A673 (cell line): ENCODE results near the gene ELFN1. TPM values are rescaled to one million over a fixed set of nuclear protein-coding genes. Genes with fewer than 3 reads are reported as not detected.
"Not testable (repeated sequence)": the region's sequence is repeated elsewhere in the genome, so short reads cannot be mapped to it uniquely, and the experiment has no call there.

Experiments
- BruUV-seq: library from RNA; stranded (reverse); fragments of 400-500 nt; replicated peaks from 2 replicates; lab custom pipeline; 2021; lab: Mats Ljungman, UMichigan
- CTCF ChIA-PET: fragments of 300-600 bp; sonication (Branson Sonifier 250); formaldehyde crosslinking; loops from one replicate; lab custom pipeline; 2022; ENCODE audit warnings: antibody characterized with exemption; lab: Charles Lee
- POLR2A ChIA-PET: fragments of 300-600 bp; sonication (Branson Sonifier 250); formaldehyde crosslinking; loops from one replicate; lab custom pipeline; 2022; ENCODE audit warnings: antibody characterized with exemption; ENCODE audit not compliant: low non-redundant PET; lab: Charles Lee
- DNase-seq: peaks from one replicate; pipeline ENCODE4 v3.0.0-alpha.2; 2015; ENCODE audit warnings: low spot score
- H3K27ac ChIP-seq: fragments of 200-600 bp; sonication (generic); 2 replicates; pipeline ENCODE4 v1.5.1; 2016; ENCODE audit warnings: mixed run types, low read depth, mild to moderate bottlenecking, mixed read lengths, antibody characterized with exemption, low read length; ENCODE audit not compliant: poor library complexity, severe bottlenecking
- H3K27me3 ChIP-seq: fragments of 200-600 bp; sonication (generic); replicated peaks from 2 replicates; pipeline ENCODE4 v1.6.1; 2017; ENCODE audit warnings: mixed run types, low read depth, mild to moderate bottlenecking, mixed read lengths, antibody characterized with exemption, low read length; ENCODE audit not compliant: insufficient read depth, poor library complexity
- H3K36me3 ChIP-seq: fragments of 200-600 bp; sonication (generic); 2 replicates; pipeline ENCODE4 v1.6.1; 2016; ENCODE audit warnings: mixed run types, mild to moderate bottlenecking, mixed read lengths, antibody characterized with exemption, low read length; ENCODE audit not compliant: insufficient read depth, poor library complexity, severe bottlenecking
- H3K4me1 ChIP-seq: fragments of 200-600 bp; sonication (generic); 2 replicates; pipeline ENCODE4 v1.6.1; 2017; ENCODE audit warnings: mixed run types, mild to moderate bottlenecking, mixed read lengths, antibody characterized with exemption, low read length; ENCODE audit not compliant: insufficient read depth, poor library complexity, severe bottlenecking
- H3K4me3 ChIP-seq: fragments of 200-600 bp; sonication (generic); 2 replicates; pipeline ENCODE4 v1.5.1; 2016; ENCODE audit warnings: low read depth, mixed run types, mild to moderate bottlenecking, mixed read lengths, low read length; ENCODE audit not compliant: poor library complexity, severe bottlenecking
- H3K9me3 ChIP-seq: fragments of 200-600 bp; sonication (generic); 2 replicates; pipeline ENCODE4 v1.6.1; 2016; ENCODE audit warnings: mixed run types, low read depth, mild to moderate bottlenecking, mixed read lengths, antibody characterized with exemption, low read length; ENCODE audit not compliant: poor library complexity, severe bottlenecking
- CTCF ChIP-seq: fragments of 300-800, 200-600 bp; sonication (generic); conservative IDR thresholded peaks from 2 replicates; pipeline ENCODE4 v1.5.1; 2017; ENCODE audit warnings: low read depth, mild to moderate bottlenecking, antibody characterized with exemption, low read length, moderate library complexity, mixed read lengths
- EZH2 ChIP-seq: fragments of 200-600 bp; sonication (generic); IDR thresholded peaks from 2 replicates; pipeline ENCODE4 v1.6.1; 2017; ENCODE audit warnings: borderline replicate concordance, low read depth, mild to moderate bottlenecking, mixed read lengths, antibody characterized with exemption, low read length; ENCODE audit not compliant: poor library complexity, severe bottlenecking
- intact Hi-C: fragments of 100-400 bp; cut with micrococcal nuclease; formaldehyde crosslinking; loops from one replicate; pipeline ENCODE4 v1.10.0; 2022; ENCODE audit not compliant: unreplicated experiment
- total RNA-seq: library from RNA; stranded (reverse); gene quantifications from 2 replicates; pipeline ENCODE4 v1.2.3, GENCODE V29; 2021

ELFN1 gene
- total RNA-seq, 1 experiment from 2014 or later = not detected

- Histone ChIP-seq H3K27me3 (no peaks in the 10 kb centered on the region), H3K4me3 (no peak overlapping the region), H3K9me3 (no peaks in the 10 kb centered on the region), H3K4me1 (no peaks in the 10 kb centered on the region), H3K36me3 (no peaks in the 10 kb centered on the region), H3K27ac (no peak overlapping the region)
- no TSS peak for BruUV-seq
- no peak for DNase-seq
- CTCF ChIA-PET = no interaction called here
- intact Hi-C loops = no loop called here
- POLR2A ChIA-PET = no interaction called here
- TF ChIP-seq EZH2 (no peak), CTCF (no peak)
These were observed 46.4 kb downstream of the ELFN1 start for GRCh38 chr7:1716263-1717094.

GRCh38 chr7:1717095-1717483 is 47.0 kb downstream of the ELFN1 start:
- no peak for TF ChIP-seq CTCF
- Histone ChIP-seq H3K27me3 (no peaks in the 10 kb centered on the region), H3K36me3 (no peaks in the 10 kb centered on the region), H3K9me3 (no peaks in the 10 kb centered on the region), H3K4me1 (no peaks in the 10 kb centered on the region), H3K27ac (no peak overlapping the region), H3K4me3 (no peak overlapping the region)
- CTCF ChIA-PET = no interaction called here
- intact Hi-C loops = no loop called here
- no TSS peak for BruUV-seq
- POLR2A ChIA-PET = no interaction called here
- DNase-seq = no peak

- no peaks in the 10 kb centered on the region for H3K36me3 ChIP-seq
- DNase-seq = no peak
- no peak overlapping the region for H3K27ac ChIP-seq
- no peaks in the 10 kb centered on the region for H3K4me1 ChIP-seq
- H3K27me3 ChIP-seq = no peaks in the 10 kb centered on the region
- ChIA-PET CTCF (no interaction called here), POLR2A (no interaction called here)
- no peaks in the 10 kb centered on the region for H3K9me3 ChIP-seq
- intact Hi-C loops = no loop called here
- no TSS peak for BruUV-seq
- TF ChIP-seq EZH2 = no peak
- TF ChIP-seq CTCF = no peak
- no peak overlapping the region for H3K4me3 ChIP-seq
These were observed 48.0 kb downstream of the ELFN1 start for GRCh38 chr7:1717903-1718676.

GRCh38 chr7:1718850-1719249 is 48.8 kb downstream of the ELFN1 start:
- POLR2A ChIA-PET, H3K9me3 ChIP-seq, intact Hi-C loops, H3K36me3 ChIP-seq, CTCF ChIA-PET, DNase-seq, H3K27ac ChIP-seq, BruUV-seq, H3K4me1 ChIP-seq, H3K4me3 ChIP-seq, H3K27me3 ChIP-seq: not testable (repeated sequence)

GRCh38 chr7:1719256-1719655 is 49.2 kb downstream of the ELFN1 start:
- H3K9me3 ChIP-seq, H3K36me3 ChIP-seq, H3K4me3 ChIP-seq, intact Hi-C loops, POLR2A ChIA-PET, H3K4me1 ChIP-seq, H3K27ac ChIP-seq, BruUV-seq, DNase-seq, CTCF ChIA-PET, H3K27me3 ChIP-seq: not testable (repeated sequence)
